GM18867 (cell line): Measurements from ENCODE around the gene FBXO24.
A peak's percentile ranks its signal among the peaks of the same experiment; 100 is the strongest.
"Not testable (repeated sequence)": the region's sequence is repeated elsewhere in the genome, so short reads cannot be mapped to it uniquely, and the experiment has no call there.

ENCODE experiments used
- ATAC-seq: cut with Tn5 transposase; IDR thresholded peaks from one replicate; pipeline ENCODE4 v1.9.1; 2021; ENCODE audit warnings: mild to moderate bottlenecking, moderate library complexity; ENCODE audit not compliant: unreplicated experiment

FBXO24 gene

DNA sequence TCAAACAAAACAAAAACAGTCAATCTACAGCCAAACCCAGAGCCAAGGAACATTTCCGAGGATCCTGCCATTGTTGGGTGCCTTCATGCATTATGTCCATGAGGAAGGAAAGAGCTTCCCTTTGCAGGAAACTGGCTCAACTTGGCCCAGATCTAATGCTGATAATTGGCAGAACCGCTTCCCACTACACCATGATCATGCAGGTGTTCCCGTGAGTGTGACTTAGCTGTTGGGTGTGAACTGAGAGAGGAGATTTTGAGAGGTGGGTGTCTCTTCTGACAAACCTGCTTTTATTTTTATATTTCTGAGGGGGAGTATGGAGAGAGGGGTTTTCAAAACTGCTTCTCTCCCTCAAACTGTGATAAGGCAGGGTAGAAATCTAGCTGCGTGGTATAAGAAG, 27.0 kb upstream of the FBXO24 start:
- no peak for ATAC-seq

DNA sequence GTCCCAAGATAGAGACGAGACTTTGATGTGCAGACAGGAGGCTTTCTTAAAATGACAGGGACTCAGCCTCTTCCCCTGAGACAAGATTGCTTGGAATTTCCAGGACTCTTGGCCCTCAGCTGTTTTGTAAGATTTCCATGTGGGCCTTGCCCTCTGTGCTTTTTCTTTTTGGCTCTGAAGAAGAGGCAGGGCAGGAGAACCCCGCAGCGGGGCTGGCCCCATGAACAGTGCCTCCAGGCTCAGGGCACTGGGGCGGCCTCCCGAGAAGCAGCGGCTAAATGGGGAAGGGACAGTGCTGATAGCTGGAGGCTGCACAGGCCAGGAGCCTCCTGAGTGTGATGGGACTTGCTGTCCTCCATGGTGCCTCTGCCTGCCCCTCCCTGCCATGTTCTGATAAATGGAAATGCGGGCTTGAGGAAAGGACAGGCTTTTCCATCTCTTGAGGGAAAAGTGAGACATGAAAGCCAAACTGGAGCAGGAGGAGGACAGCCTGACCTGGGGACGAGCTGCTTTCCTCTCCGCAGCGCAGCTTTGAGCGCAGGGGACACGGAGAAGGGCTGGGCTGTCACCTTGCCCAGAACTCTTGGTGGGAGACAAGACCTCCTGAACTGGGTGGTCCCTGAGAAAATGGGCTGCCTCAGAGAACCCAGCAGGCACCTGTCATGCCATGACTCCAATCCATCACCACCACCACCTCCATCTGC, 24.5 kb upstream of the FBXO24 start:
- ATAC-seq, result no peak

DNA sequence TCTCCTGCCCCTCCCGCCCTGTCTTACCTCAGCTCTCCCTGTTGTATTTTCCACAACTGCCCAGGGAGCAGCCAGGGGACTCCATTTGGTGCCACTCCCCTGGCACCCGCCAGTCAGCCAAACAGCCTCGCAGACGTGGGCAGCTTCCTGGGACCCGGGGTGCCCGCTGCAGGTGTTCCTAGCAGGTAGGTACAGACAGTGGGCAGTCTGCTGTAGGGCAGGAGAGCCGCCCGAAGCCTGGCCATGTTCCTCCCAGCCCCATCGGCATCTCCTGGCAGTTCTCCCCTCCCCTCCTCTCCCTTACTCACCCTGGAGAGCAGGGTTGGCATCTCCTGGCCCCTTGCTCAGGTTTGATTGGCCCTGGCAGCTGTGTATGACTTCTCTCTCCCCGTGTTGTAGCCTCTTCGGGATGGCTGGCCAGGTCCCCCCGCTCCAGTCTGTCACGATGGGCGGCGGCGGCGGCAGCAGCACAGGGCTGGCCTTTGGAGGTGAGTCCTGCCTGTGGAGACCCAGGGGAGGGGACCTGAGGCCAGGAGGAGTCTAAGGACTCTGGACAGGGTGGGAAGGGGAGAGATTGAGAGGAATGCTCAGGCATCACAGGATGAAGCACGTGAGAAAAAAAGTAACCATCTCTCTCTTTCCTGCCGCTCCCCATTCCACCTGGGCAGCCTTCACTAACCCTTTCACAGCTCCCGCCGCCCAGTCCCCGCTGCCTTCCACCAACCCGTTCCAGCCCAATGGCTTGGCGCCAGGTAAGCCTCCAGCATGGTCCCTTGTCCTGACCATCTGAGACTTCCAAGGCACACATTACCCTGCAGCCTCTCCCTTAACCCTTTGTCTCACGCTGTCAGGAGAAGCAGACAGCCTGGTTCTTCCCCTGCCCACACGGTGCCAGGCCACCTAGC, 23.7 kb upstream of the FBXO24 start:
- ATAC-seq, result no peak

DNA sequence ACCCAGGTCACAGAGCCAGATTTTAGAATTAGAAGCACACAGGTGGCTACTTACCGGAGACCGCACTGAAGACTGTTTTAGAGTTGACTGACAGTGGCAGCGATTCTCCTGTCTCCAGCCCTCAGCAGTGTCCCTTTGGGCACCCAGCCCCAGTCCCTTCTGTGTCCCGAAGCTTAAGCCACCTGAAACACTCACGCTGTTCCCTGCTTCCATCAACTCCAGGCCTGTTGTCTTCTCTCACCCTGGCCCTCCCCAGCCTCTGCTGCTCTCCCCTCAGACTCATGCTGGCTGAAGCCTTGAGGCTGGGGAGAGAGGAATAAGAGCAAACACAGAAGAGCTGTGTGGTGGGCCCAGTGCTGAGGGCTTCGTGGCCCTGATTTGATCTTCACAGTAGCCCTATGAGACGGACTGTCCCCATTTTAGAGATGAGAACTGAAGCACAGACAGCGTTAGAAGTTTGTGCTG, 23.0 kb upstream of the FBXO24 start:
- no peak for ATAC-seq

DNA sequence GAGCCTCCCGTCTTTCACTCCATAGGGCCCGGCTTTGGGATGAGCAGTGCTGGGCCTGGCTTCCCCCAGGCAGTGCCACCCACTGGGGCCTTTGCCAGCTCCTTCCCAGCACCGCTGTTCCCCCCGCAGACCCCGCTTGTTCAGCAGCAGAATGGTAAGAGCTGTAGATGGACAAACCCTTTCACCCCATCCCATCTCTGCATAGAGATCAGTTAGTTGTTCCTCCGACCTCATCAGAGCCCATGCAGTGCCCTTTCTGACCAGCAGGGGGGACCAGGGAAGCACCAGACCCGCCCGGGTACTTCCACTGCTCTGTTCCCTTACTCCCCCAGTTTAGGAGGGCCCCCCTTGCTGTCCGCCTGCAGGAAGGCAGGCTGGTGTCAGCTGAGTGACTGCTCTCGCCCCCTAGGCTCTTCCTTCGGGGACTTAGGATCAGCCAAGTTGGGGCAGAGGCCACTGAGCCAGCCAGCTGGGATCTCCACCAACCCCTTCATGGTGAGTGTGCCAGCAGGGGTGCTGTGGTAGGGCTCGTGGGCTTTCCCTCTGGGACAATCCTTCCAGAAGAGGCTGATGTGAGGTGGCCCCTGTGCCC, 22.2 kb upstream of the FBXO24 start:
- ATAC-seq, result no peak

DNA sequence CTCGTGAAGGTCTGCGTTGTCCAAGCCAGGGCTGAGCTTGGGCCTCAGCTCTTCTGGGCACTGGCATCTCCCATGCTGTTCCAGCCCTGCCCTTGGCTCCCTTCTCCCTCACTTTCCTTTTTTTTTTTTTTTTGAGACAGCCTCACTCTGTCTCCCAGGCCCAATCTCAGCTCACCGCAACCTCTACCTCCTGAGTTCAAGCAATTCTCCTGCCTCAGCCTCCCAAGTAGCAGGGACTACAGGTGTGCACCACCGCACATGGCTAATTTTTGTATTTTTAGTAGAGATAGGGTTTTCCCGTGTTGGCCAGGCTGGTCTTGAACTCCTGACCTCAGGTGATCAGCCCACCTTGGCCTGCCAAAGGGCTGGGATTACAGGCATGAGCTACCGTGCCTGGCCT, 21.7 kb upstream of the FBXO24 start:
- not testable (repeated sequence) for ATAC-seq

DNA sequence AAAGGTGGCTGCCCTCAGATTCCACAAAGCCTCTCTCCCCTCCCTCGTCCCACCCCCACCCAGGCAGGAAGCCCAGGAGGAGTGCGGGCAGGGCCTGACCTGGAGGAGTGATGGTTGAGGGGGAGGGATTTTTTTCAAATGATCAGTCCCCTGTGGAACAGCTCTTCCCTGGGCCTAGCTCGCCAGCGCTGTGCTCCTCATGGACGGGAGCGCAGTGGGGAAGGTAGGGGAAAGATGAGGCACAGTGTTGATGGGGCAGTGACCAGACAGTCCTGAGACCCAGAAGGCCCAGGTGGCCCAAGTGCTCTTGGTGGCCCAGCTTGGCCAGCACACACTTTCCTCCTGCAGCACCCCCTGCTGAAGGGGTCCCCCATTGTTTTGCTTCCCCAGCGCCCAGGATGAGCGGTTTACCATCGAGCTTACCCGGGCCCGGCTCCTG, 21.0 kb upstream of the FBXO24 start:
- ATAC-seq, result no peak

DNA sequence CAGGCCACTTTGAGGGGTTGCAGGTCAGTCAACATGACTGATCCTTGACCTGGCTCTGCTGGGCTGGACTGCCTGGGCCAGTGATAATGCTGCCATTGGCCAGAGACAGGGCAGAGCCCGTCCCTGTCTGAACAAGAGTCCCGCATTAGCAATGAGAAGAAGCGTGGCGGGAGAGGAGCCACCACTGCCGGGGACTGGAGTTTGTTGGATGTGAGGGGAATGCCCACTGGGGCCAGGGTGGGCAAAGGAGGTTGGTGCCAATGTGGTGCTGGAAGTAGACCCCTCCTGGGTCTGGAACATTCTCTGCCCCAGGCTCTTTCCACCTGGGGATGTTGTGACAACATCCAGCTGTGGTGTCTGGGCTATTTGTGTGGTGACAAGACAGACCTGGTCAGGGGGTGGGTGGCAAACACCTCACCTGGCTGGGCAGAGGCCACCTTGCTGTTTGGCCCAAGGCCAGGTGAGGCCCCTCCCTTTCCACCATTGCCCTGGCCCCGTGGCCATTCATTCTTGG, 20.1 kb upstream of the FBXO24 start:
- ATAC-seq, result no peak

DNA sequence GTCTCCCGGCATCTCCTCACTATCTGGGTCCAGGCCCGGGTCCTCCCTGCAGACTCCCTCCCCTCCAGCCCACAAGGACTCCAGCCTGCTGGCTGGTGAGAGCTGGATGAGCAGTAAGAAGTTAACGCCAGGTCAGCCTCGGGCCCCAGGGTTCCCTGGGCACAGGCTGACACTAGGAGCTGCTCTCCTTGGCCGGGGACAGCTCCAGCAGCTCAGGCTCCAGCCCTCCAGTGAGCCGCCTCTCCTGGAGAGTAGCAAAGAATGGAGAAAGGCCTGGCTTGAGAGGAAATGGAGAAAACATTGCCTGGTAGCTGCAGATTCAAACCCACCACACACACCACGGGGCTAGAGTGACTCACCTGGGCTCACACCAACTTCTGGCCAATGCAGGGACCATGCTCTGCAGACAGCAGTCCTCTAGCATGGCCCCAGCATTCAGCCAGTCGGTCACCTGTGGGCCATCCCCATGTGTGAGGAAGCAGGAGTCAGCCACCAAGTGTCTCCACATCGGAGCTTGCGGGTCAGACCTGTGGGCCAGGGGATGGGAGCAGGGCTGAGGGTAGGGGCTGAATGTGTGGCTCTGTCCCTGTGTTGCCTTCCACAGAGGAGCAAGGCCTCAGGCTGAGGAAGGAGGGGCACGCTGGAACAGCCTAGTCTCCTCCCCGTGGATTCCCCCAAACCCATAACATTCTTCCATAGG, 18.9 kb upstream of the FBXO24 start:
- no peak for ATAC-seq

DNA sequence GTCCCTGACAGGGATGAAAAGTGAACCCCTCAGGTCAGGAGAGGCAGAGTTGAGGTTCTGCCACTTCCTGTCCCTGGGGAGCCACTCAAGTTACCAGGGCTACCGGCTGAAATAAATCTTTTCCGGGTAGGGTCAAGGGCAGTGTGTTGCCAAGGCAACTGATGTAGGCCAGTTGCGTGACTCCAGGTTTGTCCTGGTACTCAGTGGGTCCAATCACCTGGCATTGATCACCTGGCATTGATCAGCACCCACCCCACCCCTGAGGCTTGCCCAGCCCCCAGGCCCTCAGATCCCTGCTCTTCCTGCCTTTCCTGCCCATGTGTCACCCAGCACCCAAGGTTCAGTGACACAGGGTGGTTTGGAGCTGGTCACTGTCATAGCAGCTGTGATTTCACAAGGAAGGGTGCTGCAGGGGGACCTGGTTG, 18.4 kb upstream of the FBXO24 start:
- ATAC-seq, result no peak

DNA sequence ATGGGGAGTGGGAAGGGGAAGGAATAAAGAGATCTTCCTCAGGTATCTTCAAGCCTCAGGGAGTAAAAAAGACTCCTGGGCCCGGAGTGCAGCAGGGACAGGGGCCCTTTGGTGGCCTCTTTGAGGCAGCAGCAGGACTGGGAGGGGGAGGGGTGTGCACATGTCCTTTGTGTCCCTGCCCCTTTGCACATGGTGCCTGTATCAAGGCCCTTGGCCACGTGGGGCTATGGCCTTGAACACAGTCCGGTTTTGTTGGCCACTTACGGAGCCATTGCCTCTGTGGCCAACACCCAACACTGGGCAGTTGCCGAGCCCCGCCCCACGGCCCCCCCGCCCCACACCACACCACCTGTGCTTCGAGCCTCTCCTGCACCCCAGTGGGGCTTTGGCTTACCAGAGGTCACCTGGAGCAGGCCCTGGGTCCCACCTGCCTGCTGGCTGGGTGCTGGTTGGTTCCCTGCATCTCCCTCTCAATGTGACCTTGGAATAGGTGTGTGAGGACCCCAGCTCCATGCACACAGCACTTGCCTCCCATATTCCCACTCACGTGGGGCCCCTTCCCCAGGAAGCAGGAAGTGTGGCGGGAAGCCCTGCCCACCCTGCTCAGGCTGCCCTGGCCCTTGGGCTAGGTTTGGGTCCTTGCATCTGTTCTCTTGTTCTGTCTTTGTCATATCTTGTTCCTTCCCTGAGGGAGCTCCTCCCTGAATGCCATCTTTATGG, 17.8 kb upstream of the FBXO24 start:
- ATAC-seq, result no peak

DNA sequence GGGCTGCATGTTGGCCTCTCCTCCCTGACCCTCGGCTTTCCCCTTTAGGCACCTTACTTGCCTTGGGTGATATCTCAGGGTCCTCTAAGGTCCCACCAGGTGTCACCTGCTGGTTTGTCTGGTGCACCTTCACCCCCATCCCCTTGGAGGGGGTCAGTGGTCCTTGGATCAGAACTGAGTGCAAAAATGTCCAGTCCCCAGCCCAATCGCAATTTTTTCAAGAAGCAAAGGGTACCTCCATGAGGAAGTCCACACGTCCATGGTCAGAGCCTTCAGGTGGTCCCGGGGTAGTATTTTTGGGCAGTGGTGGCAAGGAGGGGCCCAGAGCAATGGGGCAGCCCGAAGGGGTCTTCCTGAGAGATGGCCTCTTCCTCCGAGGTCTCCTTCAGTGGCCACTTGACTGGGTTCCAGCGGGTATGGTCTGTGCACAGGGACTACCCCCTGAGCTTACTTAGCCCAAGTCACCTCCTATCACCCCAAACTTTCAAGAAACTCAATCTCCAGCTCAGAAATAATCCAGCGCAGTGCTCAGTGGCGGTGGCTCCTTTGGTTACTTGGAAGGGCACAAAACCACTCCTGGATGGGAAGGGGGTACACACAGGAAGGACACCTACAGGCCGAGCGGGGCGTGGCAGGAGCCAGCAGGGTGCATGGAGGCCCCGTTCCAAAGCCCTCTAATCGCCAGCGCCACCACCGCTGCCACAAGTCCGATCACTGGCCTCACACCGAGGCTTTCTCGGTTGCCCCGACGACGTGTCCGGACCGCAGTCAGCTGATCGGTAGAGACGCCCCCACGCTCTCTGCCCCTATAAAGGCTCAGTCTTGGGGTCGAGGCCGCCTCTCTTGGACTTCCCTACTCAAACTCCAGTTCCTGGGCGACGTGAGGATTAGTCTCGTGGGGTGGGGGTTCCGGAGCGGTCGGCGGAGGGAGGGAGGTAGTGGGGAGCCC, 17.0 kb upstream of the FBXO24 start:
- peak; percentile 43 for ATAC-seq

DNA sequence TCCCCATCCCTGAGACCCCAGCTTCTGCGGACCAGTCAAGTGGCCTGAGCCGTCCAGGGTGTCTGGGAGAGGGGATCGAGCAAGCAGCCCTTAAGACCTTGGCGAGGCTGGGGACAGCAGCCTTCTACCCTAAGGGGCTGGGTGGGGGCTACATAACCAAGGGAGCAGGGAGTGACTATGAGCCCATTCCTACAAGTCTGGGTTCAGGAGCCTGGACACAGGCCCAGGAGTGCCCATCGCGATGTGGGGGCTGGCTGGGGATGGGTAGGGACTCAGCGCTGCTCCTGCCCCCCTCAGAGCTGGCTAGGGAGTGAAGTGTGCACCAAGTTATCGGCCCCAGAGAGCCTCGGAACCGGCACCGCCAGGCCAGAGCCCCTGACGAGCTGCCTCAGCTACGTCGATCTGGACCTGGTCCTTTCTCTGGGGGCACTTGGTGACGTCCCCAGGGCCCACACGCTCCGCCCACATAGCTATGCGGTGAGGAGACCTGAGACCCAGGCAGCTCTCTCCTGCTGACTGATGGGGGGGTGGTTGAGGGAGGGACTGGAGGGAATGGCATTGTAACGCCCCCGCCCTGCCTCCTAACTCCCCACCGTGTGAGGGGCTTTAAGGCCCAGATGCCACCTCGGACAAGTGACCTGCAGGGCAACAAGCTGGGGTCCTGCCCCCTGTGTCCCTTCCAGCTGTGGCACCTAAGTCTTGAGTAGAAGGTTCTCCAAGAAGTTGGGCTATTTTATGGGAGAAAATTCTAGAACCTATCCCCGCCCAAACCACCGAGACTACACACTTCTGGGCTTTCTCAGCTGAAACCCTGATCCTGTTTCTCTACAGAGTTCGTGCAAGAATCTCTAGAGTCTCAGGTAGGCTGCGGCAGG, 14.9 kb upstream of the FBXO24 start:
- ATAC-seq, result no peak

DNA sequence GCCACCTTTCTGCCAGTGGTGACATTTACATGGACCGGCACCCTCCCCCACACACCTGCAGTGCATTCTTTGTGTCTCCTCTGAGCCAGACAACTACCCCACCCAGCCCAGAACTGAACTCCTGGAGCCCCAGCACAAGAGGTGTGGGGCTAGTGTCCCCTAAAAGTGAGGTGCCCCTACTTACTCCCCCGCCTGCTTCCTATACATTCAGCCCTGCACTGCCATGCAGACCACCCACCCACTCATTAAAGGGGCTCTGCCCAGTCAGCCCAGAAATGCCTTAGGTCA, 14.4 kb upstream of the FBXO24 start:
- ATAC-seq, result no peak

DNA sequence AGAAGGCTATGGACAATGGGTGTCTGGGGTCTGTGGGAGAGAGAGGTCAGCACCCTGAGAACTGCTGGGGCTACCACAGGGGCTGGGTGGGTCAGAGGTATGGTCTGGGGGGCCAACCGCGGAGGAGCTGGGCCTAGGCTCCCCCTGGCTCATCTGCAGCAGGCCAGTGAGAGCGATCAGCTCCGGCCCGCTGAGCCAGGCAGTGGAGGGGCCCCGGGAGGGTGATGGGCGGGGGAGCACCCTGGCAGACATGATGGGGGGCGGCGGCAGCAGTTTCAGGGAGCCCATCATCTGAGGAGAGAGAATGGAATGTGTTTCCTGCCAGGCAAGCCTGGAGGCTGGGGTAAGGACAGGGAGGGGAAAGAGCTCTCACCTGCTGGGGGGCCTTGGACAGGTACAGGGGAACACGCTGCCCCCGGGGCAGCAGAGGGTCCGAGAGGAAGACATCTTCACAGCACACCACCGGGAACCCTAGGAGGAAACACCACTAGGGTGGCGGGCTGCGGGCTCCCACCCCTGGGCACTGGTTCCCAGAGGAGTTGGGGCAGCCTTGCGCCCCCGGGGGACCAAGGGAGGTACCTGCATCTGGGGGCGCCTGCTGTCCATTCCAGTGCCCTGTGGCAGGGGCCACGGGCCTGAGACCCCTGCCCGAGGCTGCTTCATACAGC, 13.7 kb upstream of the FBXO24 start:
- ATAC-seq, result no peak

DNA sequence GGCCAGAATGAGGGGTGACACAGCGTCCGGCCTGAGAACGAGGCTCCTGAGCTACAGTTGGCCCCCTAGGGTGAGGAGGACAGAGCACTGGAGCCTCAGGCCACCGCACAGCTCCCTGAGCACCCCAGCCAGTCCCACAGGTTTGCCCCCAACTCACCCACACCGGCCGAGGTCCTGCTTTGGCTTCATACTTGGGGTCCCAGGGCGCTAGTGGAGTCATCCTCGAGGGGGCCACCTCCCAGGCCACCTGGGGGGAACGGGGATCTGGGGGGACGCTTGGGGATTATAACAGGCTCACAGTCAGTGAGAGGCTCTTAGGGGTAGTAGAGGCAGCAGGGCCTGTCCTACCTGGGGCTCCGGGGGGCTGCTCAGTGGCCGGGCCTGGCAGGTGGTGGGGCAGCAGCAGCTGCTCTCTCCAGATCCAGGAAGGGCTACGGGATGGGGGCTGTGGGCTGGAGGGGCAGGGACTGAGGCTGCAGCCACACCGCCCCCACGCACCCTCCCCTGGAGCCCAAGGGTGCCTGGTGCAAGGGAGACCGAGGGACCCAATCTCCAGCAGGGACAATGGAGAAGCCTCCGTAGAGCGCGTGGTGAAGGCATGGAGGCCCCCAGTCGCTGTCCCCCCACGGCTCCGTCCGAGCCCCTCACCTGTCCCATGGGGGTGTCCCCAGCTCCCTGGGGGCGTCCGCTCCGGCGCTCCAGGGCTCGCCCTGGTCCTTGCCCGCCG, 13.0 kb upstream of the FBXO24 start:
- no peak for ATAC-seq

DNA sequence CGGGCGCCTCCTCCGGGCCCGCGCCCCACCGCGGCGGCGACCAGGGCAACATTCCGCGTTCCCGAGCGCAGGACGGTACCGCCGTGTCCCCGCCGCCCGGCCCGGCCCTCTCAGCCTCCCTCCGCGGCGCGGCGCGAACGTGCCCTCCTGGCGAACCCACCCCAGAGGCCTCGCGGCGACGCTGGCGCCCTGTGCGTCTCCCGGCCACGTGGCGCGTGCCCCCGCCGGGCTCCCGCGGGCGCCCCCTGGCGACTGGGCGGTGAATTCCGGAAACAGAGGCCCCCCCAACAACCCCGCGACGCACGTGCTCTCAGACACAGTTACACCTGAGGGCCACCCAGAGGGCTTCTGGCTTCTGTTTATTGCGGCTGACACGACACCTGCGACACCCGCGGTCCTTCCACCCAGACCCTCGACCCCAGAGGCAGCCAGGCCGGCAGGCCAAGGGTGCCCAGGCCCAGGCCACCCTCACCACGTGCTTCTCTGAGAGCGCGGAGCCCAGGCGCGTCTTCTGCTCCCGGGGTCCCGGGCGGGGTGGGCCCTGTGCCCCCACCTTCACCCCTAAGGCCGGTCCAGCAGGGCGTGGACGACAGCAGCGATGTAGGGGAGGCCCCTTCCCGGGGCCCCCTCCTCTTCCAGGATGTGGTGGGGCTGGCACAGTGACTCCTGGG, 12.3 kb upstream of the FBXO24 start, which contains the start of gene SAP25:
Gene SAP25 (minus strand): TSS at position 210 of the 671 bp plus-strand sequence. CDS start 158 bp downstream, at position 52.
- ATAC-seq, result no peak
